PC-9 (cell line): ENCODE results near the gene NEURL1B. TPM values are rescaled to one million over a fixed set of nuclear protein-coding genes. Genes with fewer than 3 reads are reported as not detected.

Source experiments
- BruUV-seq: library from RNA; stranded (reverse); fragments of 400-500 nt; replicated peaks from 2 replicates; lab custom pipeline; 2021; lab: Mats Ljungman, UMichigan
- CTCF ChIA-PET: fragments of 300-600 bp; sonication (Branson Sonifier 250); formaldehyde crosslinking; loops from one replicate; lab custom pipeline; 2022; ENCODE audit warnings: antibody characterized with exemption; lab: Charles Lee
- POLR2A ChIA-PET: fragments of 300-600 bp; sonication (Branson Sonifier 250); formaldehyde crosslinking; loops from one replicate; lab custom pipeline; 2022; ENCODE audit warnings: antibody characterized with exemption; ENCODE audit not compliant: unreplicated experiment; lab: Charles Lee
- DNase-seq, 2 experiments: peaks; one replicate each; pipeline versions ENCODE4 v3.0.0 to v3.0.0-alpha.2; 2015 to 2022; ENCODE audit warnings: mixed read lengths in 1 of 2
- H2AFZ ChIP-seq: fragments of 200-600 bp; sonication (generic); 2 replicates; pipeline ENCODE4 v1.8.1; 2017; ENCODE audit warnings: antibody characterized with exemption
- H3F3A ChIP-seq: fragments of 200-600 bp; sonication (generic); 2 replicates; pipeline ENCODE4 v1.8.1; 2017; ENCODE audit warnings: antibody characterized with exemption, mild to moderate bottlenecking, low read depth; ENCODE audit not compliant: insufficient read depth
- H3K27ac ChIP-seq: fragments of 200-600 bp; sonication (generic); 2 replicates; pipeline ENCODE4 v1.6.1; 2016; ENCODE audit warnings: mixed run types
- H3K27me3 ChIP-seq: fragments of 200-600 bp; sonication (generic); 2 replicates; pipeline ENCODE4 v1.6.1; 2016; ENCODE audit warnings: low read depth, mixed run types; ENCODE audit not compliant: insufficient read depth
- H3K36me3 ChIP-seq: fragments of 200-600 bp; sonication (generic); 2 replicates; pipeline ENCODE4 v1.6.1; 2016; ENCODE audit warnings: low read depth, mixed run types
- H3K4me1 ChIP-seq: fragments of 200-600 bp; sonication (generic); replicated peaks from 2 replicates; pipeline ENCODE4 v1.6.1; 2016; ENCODE audit warnings: mixed run types; ENCODE audit not compliant: insufficient read depth
- H3K4me2 ChIP-seq: fragments of 200-600 bp; sonication (generic); 2 replicates; pipeline ENCODE4 v1.6.1; 2017; ENCODE audit warnings: mixed run types
- H3K4me3 ChIP-seq: fragments of 200-600 bp; sonication (generic); 2 replicates; pipeline ENCODE4 v1.6.1; 2016; ENCODE audit warnings: mixed run types
- H3K79me2 ChIP-seq: fragments of 200-600 bp; sonication (generic); 2 replicates; pipeline ENCODE4 v1.6.1; 2017; ENCODE audit warnings: low read depth, mixed run types
- H3K9me2 ChIP-seq: fragments of 200-600 bp; sonication (generic); 2 replicates; pipeline ENCODE4 v1.8.1; 2017; ENCODE audit warnings: mild to moderate bottlenecking; ENCODE audit not compliant: insufficient read depth
- H3K9me3 ChIP-seq: fragments of 200-600 bp; sonication (generic); 2 replicates; pipeline ENCODE4 v1.8.1; 2016; ENCODE audit warnings: low read depth; ENCODE audit not compliant: insufficient read depth
- H4K20me1 ChIP-seq: fragments of 200-600 bp; sonication (generic); 2 replicates; pipeline ENCODE4 v1.8.1; 2017; ENCODE audit not compliant: insufficient read depth
- CTCF ChIP-seq: fragments of 200-600 bp; sonication (generic); conservative IDR thresholded peaks from 2 replicates; pipeline ENCODE4 v1.6.1; 2017; ENCODE audit warnings: mixed run types, antibody characterized with exemption, mild to moderate bottlenecking, moderate library complexity
- EZH2 ChIP-seq: fragments of 200-600 bp; sonication (generic); IDR thresholded peaks from 2 replicates; pipeline ENCODE4 v1.8.0; 2017; ENCODE audit warnings: antibody characterized with exemption, low read depth
- intact Hi-C: fragments of 100-400 bp; cut with micrococcal nuclease; formaldehyde crosslinking; loops from one replicate; pipeline ENCODE4 v1.10.0; 2022; ENCODE audit not compliant: unreplicated experiment
- total RNA-seq: library from RNA; stranded (reverse); gene quantifications from 2 replicates; pipeline ENCODE4 v1.2.3, GENCODE V29; 2021

NEURL1B gene
- total RNA-seq, 1 experiment from 2014 or later = 14.3 TPM

- no peak overlapping the region for H3K4me3 ChIP-seq
- POLR2A ChIA-PET = no interaction called here
- no TSS peak for BruUV-seq
- H3K9me3 ChIP-seq = no peaks in the 10 kb centered on the region
- intact Hi-C loops = no loop called here
- H3K36me3 ChIP-seq = no peaks in the 10 kb centered on the region
- no peak overlapping the region for H3K4me2 ChIP-seq
- no peak for DNase-seq
- TF ChIP-seq EZH2 (no peak), CTCF (no peak)
- H4K20me1 ChIP-seq = no peaks in the 10 kb centered on the region
- no peak overlapping the region for H2AFZ ChIP-seq
- H3K9me2 ChIP-seq = no peaks in the 10 kb centered on the region
- no peaks in the 10 kb centered on the region; the same call in 1 of the 2 replicates for H3F3A ChIP-seq
- CTCF ChIA-PET = no interaction called here
- H3K27ac ChIP-seq = no peak overlapping the region
- no peaks in the 10 kb centered on the region for H3K79me2 ChIP-seq
- H3K4me1 ChIP-seq = peaks cover 16% of the 10 kb centered on the region
- H3K27me3 ChIP-seq = no peaks in the 10 kb centered on the region
Measured at GRCh38 chr5:172670005-172670402, 28.9 kb downstream of the NEURL1B start.

GRCh38 chr5:172670444-172670843, 29.4 kb downstream of the NEURL1B start:
- Histone ChIP-seq H3K4me2 (no peak overlapping the region), H3K4me1 (peaks cover 16% of the 10 kb centered on the region), H4K20me1 (no peaks in the 10 kb centered on the region), H3K4me3 (no peak overlapping the region), H2AFZ (no peak overlapping the region), H3K9me3 (no peaks in the 10 kb centered on the region), H3K36me3 (no peaks in the 10 kb centered on the region), H3F3A (no peaks in the 10 kb centered on the region; the same call in 1 of the 2 replicates), H3K27ac (no peak overlapping the region), H3K9me2 (no peaks in the 10 kb centered on the region), H3K27me3 (no peaks in the 10 kb centered on the region), H3K79me2 (no peaks in the 10 kb centered on the region)
- POLR2A ChIA-PET = no interaction called here
- CTCF ChIA-PET = no interaction called here
- DNase-seq = no peak
- no TSS peak for BruUV-seq
- TF ChIP-seq CTCF (no peak), EZH2 (no peak)
- intact Hi-C loops = no loop called here

GRCh38 chr5:172671091-172671490, 30.0 kb downstream of the NEURL1B start:
- H3K9me2 ChIP-seq = no peaks in the 10 kb centered on the region
- no peaks in the 10 kb centered on the region for H3K79me2 ChIP-seq
- H3K36me3 ChIP-seq = no peaks in the 10 kb centered on the region
- ChIA-PET POLR2A (no interaction called here), CTCF (no interaction called here)
- H3K4me1 ChIP-seq = peaks cover 16% of the 10 kb centered on the region
- H3K4me3 ChIP-seq = no peak overlapping the region
- intact Hi-C loops = no loop called here
- H4K20me1 ChIP-seq = no peaks in the 10 kb centered on the region
- no peak overlapping the region for H3K27ac ChIP-seq
- no peak for DNase-seq
- no peak overlapping the region for H3K4me2 ChIP-seq
- BruUV-seq = no TSS peak
- TF ChIP-seq EZH2 (no peak), CTCF (no peak)
- H3F3A ChIP-seq = no peaks in the 10 kb centered on the region; the same call in 1 of the 2 replicates
- no peaks in the 10 kb centered on the region for H3K9me3 ChIP-seq
- H2AFZ ChIP-seq = no peak overlapping the region
- H3K27me3 ChIP-seq = no peaks in the 10 kb centered on the region
